Fibroblast of villous mesenchyme (primary cell): ENCODE results near the gene OCIAD1. TPM values are rescaled to one million over a fixed set of nuclear protein-coding genes. Genes with fewer than 3 reads are reported as not detected.

Experiments
- DNase-seq: peaks from one replicate; pipeline ENCODE4 v3.0.0-alpha.2; 2010; ENCODE audit warnings: low read depth
- H3K4me3 ChIP-seq: 2 replicates; pipeline ENCODE4 v1.5.1; 2011; ENCODE audit warnings: low read depth, mild to moderate bottlenecking, low read length
- total RNA-seq: library from RNA; depleted of rRNA; stranded (reverse); fragments of >200 nt; gene quantifications from 2 replicates; pipeline ENCODE4 v1.2.3, GENCODE V29; 2012
- TF ChIP-seq, protein P1 (sequence below): IDR thresholded peaks from 2 replicates; pipeline ENCODE4 v1.5.1; 2012; ENCODE audit warnings: low read depth, mild to moderate bottlenecking, low read length; ENCODE audit not compliant: insufficient read depth

OCIAD1 gene, protein sequence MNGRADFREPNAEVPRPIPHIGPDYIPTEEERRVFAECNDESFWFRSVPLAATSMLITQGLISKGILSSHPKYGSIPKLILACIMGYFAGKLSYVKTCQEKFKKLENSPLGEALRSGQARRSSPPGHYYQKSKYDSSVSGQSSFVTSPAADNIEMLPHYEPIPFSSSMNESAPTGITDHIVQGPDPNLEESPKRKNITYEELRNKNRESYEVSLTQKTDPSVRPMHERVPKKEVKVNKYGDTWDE
- total RNA-seq, result 81.5 and 123 TPM in 2 replicates

DNA sequence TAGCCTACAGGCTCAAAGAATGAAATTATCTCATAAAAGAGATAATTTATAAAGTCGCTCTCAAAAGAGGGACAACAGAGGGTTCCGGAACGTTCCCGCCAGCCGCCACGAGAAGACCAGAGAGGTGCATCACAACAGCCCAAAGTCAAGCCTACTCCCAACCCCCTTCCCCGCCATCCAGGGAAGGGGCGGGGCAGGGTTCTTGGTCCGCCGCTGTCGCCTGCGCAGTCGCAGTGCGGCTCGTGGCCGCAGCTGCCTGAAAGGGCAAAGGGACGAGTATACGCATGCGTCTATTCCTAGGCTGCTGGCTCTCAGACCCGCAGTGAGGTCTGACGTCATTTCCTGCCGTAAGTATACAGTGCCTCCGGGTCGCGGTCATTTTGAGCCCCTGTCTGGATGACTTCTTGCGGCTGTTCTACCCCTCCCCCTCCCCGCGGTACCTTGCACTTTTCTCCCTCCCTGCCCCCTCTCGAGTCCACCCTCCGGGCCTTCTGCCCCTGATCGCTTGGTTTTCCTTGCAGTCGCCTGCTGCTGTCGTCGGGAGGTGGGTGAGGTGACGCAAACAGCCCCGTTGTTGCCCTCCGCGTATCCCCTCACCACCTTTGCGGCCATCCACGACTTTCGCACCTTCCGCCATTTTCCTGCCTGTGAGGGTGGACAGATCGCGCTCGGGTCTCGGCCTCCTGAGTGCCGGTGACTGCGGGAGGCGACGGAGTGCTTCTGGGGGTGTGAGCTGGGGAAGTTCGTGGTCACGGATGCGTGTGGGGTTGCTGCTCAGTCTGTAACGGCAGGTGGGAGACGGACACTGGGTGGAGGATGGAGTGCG, at the start of gene OCIAD1:
Gene OCIAD1 (plus strand): TSS at position 383 of the 826 bp plus-strand sequence. CDS start 1,537 bp downstream, outside the sequence.
- peak; percentile 99 for DNase-seq
- TF ChIP-seq, protein P1, sequence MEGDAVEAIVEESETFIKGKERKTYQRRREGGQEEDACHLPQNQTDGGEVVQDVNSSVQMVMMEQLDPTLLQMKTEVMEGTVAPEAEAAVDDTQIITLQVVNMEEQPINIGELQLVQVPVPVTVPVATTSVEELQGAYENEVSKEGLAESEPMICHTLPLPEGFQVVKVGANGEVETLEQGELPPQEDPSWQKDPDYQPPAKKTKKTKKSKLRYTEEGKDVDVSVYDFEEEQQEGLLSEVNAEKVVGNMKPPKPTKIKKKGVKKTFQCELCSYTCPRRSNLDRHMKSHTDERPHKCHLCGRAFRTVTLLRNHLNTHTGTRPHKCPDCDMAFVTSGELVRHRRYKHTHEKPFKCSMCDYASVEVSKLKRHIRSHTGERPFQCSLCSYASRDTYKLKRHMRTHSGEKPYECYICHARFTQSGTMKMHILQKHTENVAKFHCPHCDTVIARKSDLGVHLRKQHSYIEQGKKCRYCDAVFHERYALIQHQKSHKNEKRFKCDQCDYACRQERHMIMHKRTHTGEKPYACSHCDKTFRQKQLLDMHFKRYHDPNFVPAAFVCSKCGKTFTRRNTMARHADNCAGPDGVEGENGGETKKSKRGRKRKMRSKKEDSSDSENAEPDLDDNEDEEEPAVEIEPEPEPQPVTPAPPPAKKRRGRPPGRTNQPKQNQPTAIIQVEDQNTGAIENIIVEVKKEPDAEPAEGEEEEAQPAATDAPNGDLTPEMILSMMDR, result no peak
- H3K4me3 ChIP-seq, result peak within 1 kb of the TSS; percentile 100

DNA sequence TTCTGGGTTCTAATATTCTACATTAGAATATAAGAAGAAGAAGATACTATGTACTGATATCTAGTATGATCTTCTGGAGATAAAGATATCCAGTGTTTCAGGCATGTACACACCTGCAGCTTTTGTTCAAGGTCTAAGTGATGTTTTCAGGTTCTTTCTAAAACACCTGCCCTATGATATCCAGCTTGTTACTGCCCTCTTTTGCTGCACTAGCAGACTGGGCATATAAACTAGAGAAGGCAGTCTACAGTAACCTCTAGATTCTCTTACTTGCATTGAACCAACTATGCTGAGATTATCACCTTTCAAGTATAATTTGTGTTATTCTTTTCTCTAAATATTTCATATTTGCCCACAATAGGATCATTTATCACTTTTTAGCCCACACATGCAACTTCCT, 48.9 kb upstream of the OCIAD1 start:
- TF ChIP-seq, protein P1, result no peak
- DNase-seq, result no peak
- no peak overlapping the region for H3K4me3 ChIP-seq

DNA sequence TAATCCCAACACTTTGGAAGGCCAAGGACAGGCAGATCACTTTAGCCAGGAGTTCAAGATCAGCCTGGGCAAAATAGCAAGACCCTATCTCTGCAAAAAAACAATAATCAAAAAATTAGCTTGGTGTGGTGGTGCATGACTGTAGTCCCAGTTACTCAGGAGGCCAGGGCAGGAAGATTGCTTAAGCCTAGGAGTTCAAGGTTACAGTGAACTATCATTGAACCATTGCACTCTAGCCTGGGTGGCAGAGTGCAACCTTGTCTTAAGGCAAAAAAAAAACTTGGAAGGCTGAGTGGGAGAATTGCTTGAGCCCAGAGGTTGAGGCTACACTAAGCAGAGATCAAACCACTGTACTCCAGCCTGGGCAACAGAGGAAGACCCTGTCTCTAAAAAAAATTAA, 45.6 kb upstream of the OCIAD1 start:
- DNase-seq, result no peak
- no peak overlapping the region for H3K4me3 ChIP-seq
- TF ChIP-seq, protein P1, result no peak

DNA sequence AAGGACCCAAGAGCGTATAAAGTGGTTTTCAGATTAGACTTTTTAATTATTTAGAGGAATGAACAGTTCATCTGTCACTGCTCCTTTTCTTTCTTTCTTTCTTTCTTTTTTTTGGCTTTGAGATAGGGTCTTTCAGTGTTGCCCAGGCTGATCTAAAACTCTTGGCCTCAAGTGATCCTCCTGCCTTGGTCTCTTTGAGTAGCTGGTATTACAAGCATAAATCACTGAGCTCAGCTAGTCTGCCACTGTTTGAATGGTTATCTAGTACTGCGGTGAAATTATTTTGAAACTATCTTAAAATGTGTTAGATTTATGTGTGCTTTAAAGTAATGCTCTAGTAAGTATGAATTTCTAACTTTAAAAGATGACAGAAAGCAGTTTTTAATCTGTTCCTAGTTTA, 44.3 kb upstream of the OCIAD1 start:
- TF ChIP-seq, protein P1, result no peak
- no peak overlapping the region for H3K4me3 ChIP-seq
- no peak for DNase-seq

DNA sequence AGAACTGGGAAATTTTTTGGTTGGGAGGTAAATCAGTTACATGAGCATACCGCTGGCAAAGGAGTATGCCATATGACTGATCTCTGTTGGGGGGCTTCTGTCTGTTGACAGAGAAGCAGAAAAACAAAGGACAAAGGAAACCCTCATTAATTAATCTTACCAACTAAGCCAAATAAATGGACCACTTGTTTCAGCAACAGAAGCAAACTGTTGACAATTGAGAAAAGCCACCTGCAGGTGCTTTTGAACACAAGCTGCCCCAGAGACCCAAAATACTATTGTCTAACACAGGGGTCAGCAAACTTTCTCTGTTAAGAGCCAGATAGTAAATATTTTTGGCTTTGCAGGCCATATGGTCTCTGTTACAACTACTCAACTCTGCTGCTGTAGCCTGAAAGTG, 43.8 kb upstream of the OCIAD1 start:
- TF ChIP-seq, protein P1, result no peak
- DNase-seq, result no peak
- H3K4me3 ChIP-seq, result no peak overlapping the region

DNA sequence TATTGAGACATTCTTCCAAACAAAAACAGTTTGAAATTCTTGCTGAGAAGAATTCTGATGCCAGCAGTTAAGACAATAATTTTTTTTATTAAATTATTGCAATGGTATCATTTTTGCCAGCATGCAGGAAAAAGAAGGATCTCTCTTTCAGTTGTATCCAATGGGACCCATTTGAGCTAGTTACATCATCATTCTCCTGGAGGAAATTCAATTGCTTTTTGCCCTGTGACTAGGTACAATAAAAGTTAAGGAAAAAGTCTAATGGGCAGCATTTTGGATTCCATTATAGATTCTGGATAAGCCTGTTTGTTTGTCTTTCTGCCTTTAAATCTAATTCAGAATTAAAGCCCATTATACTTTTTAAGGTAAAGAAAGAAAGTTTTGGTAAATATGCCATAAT, 40.3 kb upstream of the OCIAD1 start:
- TF ChIP-seq, protein P1, result no peak
- no peak overlapping the region for H3K4me3 ChIP-seq
- DNase-seq, result no peak
